Cardiac fibroblast (primary cell): ENCODE measurements around the gene KRTAP19-4.

Experiments used
- DNase-seq, 2 donors: peaks; one replicate each; pipeline versions ENCODE4 v3.0.0 to v3.0.0-alpha.2; 2010; ENCODE audit warnings: low read depth in 2 of 2
- H3K4me3 ChIP-seq, 2 donors: replicated peaks in 1 of 2; 1 replicate in 1 of 2; 2 replicates in 1 of 2; pipeline ENCODE4 v1.5.1; 2011; ENCODE audit warnings: low read depth in 2 of 2, low read length in 2 of 2, mild to moderate bottlenecking in 2 of 2, moderate library complexity in 1 of 2
- CTCF ChIP-seq: IDR thresholded peaks from one replicate; pipeline ENCODE4 v1.5.1; 2011; ENCODE audit warnings: low read depth, mild to moderate bottlenecking, low read length, inconsistent platforms

Gene KRTAP19-4

GRCh38 chr21:30468900-30469714, 27.9 kb downstream of the KRTAP19-4 start:
- H3K4me3 ChIP-seq, result no peak overlapping the region
- TF ChIP-seq CTCF, result no peak
- DNase-seq, result no peak

DNA sequence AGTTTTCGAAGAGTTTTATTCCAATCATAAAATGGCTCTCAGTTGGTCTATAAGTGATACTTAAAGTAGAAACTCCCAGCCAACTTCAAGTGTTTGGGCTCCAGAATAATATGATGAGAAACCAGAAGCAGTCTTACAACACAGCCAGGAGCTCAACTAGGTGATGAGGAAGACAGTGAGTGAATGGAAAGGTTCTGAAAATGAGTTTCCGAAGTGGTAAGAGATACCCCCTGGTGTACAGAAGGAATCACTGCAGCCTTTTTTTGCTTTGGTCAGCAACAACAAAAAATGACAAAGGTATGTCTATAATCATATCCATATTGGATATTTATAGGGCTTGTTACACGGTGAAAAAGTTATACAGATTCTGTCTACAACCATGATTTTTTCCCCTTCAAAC, 33.3 kb downstream of the KRTAP19-4 start:
- DNase-seq, result no peak
- H3K4me3 ChIP-seq, result no peak overlapping the region
- TF ChIP-seq CTCF, result peak; percentile 34

DNA sequence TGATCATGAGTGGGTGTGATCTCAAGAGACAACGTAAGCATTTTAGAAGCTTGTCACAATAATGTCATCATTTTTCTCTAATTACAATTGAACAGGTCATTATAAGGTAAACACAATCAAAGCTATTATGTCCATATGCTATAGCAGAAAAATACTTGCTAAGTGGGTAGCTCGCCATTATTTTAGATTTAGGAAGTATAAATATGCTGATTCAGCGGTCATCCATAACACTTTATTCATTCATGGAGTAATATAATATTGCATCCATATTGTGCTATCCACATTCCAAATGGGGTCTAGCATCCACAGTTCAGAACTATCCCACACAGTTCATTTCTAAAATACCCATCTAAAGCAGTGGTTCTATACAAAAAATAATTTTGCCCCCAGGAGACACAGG, 48.5 kb downstream of the KRTAP19-4 start:
- no peak overlapping the region for H3K4me3 ChIP-seq
- TF ChIP-seq CTCF, result no peak
- DNase-seq, result no peak

- H3K4me3 ChIP-seq, result no peak overlapping the region
- TF ChIP-seq CTCF, result no peak
- no peak for DNase-seq
These were observed 49.9 kb downstream of the KRTAP19-4 start for GRCh38 chr21:30447056-30447455.
